ENCODE measurements around the gene IL17REL. TPM values are rescaled to one million over a fixed set of nuclear protein-coding genes. Genes with fewer than 3 reads are reported as not detected.

Gene IL17REL
- total RNA-seq, 1 experiment from 2014 or later: 0.24 TPM

DNA sequence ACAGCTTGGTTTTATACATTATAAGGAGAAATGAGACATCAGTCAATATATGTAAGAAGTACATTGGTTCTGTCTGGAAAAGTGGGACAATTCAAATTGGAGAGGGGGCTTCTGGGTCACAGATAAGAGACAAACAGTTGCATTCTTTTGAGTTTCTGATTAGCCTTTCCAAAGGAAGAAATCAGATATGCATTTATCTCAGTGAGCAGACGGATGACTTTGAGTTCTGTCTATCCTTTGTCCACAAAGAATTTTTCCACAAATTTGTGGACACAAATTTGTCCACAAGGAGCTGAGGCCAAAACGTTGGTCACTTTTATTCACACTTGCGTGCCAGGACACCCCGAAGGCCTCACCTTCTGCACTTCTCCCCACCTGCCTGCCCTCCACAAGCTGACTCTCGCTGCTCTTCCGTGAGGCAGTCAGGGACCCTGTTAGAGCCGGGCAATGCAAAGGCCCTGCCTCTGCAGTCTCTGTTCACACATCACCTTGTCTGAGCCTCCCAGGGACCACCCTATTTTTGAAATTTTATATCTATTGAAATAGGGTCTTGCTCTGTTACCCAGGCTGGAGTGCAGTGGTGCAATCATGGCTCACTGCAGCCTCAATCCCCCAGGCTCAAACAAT, 20.5 kb downstream of the IL17REL start:
- peaks cover 27% of the 10 kb centered on the region for H3K9me3 Mint-ChIP-seq
- DNase-seq (ENCODE audit: low spot score) (no peak), ATAC-seq (no peak)
- H3K27ac Mint-ChIP-seq: no peak overlapping the region
- TF ChIP-seq TEAD4 (CRISPR knock-in tag; IDR thresholded peaks at IDR 0.05) (no peak), ZBTB21 (CRISPR knock-in tag; IDR thresholded peaks at IDR 0.05; ENCODE audit: borderline replicate concordance) (no peak), NR1H2 (CRISPR knock-in tag; IDR thresholded peaks at IDR 0.05) (no peak), JAZF1 (CRISPR knock-in tag; IDR thresholded peaks at IDR 0.05) (no peak), ZNF671 (CRISPR knock-in tag; IDR thresholded peaks at IDR 0.05) (no peak), ZNF423 (CRISPR knock-in tag; IDR thresholded peaks at IDR 0.05) (no peak), RORB (CRISPR knock-in tag; IDR thresholded peaks at IDR 0.05) (no peak), ESRRA (CRISPR knock-in tag; IDR thresholded peaks at IDR 0.05; ENCODE audit: borderline replicate concordance) (no peak)
- TF ChIP-seq, protein P1, sequence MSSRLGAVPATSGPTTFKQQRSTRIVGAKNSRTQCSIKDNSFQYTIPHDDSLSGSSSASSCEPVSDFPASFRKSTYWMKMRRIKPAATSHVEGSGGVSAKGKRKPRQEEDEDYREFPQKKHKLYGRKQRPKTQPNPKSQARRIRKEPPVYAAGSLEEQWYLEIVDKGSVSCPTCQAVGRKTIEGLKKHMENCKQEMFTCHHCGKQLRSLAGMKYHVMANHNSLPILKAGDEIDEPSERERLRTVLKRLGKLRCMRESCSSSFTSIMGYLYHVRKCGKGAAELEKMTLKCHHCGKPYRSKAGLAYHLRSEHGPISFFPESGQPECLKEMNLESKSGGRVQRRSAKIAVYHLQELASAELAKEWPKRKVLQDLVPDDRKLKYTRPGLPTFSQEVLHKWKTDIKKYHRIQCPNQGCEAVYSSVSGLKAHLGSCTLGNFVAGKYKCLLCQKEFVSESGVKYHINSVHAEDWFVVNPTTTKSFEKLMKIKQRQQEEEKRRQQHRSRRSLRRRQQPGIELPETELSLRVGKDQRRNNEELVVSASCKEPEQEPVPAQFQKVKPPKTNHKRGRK (CRISPR knock-in tag; IDR thresholded peaks at IDR 0.05; ENCODE audit: borderline replicate concordance): no peak
- TF ChIP-seq, protein P2, sequence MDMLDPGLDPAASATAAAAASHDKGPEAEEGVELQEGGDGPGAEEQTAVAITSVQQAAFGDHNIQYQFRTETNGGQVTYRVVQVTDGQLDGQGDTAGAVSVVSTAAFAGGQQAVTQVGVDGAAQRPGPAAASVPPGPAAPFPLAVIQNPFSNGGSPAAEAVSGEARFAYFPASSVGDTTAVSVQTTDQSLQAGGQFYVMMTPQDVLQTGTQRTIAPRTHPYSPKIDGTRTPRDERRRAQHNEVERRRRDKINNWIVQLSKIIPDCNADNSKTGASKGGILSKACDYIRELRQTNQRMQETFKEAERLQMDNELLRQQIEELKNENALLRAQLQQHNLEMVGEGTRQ (CRISPR knock-in tag; IDR thresholded peaks at IDR 0.05): no peak
- TF ChIP-seq, protein P3, sequence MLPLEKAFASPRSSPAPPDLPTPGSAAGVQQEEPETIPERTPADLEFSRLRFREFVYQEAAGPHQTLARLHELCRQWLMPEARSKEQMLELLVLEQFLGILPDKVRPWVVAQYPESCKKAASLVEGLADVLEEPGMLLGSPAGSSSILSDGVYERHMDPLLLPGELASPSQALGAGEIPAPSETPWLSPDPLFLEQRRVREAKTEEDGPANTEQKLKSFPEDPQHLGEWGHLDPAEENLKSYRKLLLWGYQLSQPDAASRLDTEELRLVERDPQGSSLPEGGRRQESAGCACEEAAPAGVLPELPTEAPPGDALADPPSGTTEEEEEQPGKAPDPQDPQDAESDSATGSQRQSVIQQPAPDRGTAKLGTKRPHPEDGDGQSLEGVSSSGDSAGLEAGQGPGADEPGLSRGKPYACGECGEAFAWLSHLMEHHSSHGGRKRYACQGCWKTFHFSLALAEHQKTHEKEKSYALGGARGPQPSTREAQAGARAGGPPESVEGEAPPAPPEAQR (CRISPR knock-in tag; IDR thresholded peaks at IDR 0.05): no peak
- TF ChIP-seq, protein P4, sequence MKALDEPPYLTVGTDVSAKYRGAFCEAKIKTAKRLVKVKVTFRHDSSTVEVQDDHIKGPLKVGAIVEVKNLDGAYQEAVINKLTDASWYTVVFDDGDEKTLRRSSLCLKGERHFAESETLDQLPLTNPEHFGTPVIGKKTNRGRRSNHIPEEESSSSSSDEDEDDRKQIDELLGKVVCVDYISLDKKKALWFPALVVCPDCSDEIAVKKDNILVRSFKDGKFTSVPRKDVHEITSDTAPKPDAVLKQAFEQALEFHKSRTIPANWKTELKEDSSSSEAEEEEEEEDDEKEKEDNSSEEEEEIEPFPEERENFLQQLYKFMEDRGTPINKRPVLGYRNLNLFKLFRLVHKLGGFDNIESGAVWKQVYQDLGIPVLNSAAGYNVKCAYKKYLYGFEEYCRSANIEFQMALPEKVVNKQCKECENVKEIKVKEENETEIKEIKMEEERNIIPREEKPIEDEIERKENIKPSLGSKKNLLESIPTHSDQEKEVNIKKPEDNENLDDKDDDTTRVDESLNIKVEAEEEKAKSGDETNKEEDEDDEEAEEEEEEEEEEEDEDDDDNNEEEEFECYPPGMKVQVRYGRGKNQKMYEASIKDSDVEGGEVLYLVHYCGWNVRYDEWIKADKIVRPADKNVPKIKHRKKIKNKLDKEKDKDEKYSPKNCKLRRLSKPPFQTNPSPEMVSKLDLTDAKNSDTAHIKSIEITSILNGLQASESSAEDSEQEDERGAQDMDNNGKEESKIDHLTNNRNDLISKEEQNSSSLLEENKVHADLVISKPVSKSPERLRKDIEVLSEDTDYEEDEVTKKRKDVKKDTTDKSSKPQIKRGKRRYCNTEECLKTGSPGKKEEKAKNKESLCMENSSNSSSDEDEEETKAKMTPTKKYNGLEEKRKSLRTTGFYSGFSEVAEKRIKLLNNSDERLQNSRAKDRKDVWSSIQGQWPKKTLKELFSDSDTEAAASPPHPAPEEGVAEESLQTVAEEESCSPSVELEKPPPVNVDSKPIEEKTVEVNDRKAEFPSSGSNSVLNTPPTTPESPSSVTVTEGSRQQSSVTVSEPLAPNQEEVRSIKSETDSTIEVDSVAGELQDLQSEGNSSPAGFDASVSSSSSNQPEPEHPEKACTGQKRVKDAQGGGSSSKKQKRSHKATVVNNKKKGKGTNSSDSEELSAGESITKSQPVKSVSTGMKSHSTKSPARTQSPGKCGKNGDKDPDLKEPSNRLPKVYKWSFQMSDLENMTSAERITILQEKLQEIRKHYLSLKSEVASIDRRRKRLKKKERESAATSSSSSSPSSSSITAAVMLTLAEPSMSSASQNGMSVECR (CRISPR knock-in tag; IDR thresholded peaks at IDR 0.05; ENCODE audit: borderline replicate concordance): no peak
- TF ChIP-seq, protein P5, sequence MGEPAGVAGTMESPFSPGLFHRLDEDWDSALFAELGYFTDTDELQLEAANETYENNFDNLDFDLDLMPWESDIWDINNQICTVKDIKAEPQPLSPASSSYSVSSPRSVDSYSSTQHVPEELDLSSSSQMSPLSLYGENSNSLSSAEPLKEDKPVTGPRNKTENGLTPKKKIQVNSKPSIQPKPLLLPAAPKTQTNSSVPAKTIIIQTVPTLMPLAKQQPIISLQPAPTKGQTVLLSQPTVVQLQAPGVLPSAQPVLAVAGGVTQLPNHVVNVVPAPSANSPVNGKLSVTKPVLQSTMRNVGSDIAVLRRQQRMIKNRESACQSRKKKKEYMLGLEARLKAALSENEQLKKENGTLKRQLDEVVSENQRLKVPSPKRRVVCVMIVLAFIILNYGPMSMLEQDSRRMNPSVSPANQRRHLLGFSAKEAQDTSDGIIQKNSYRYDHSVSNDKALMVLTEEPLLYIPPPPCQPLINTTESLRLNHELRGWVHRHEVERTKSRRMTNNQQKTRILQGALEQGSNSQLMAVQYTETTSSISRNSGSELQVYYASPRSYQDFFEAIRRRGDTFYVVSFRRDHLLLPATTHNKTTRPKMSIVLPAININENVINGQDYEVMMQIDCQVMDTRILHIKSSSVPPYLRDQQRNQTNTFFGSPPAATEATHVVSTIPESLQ (CRISPR knock-in tag; IDR thresholded peaks at IDR 0.05): no peak
- ChIA-PET CTCF (interaction anchor here (2.2 to 5.5 kb wide), 4 partner anchors 9 to 67 kb away, joined by 7 to 50 read pairs (median 22); no protein-coding TSS in a partner anchor), POLR2A (no interaction called here)
- H3K27me3 Mint-ChIP-seq (ENCODE audit: low read depth): peaks cover 28% of the 10 kb centered on the region
- H3K36me3 Mint-ChIP-seq: peaks cover 18% of the 10 kb centered on the region
- H3K4me3 Mint-ChIP-seq: no peak overlapping the region
- H3K4me1 Mint-ChIP-seq: no peaks in the 10 kb centered on the region

DNA sequence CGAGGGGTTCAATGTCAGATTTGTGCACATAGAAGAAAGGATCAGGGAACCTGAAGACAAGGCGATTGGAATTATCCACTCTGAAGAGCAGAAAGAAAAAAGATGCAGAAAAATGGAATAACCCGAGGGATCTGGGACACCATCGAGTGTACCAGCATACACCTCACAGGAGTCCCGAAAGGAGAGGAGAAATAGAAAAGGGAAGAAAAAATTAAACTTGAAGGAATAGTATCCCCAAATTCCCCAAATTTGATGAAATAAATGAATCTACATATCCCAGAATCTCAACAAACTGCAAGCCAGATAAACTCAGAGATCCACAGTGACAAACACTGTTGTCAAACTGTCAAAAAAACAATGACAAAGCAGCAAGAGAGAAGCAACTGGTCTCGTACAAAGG, 21.4 kb downstream of the IL17REL start:
- H3K4me1 Mint-ChIP-seq: no peaks in the 10 kb centered on the region
- peaks cover 35% of the 10 kb centered on the region for H3K9me3 Mint-ChIP-seq
- peaks cover 34% of the 10 kb centered on the region for H3K27me3 Mint-ChIP-seq (ENCODE audit: low read depth)
- no peak overlapping the region for H3K27ac Mint-ChIP-seq
- CTCF ChIA-PET: no interaction called here
- no peak for DNase-seq (ENCODE audit: low spot score)
- peaks cover 18% of the 10 kb centered on the region for H3K36me3 Mint-ChIP-seq
- ATAC-seq: no peak
- no peak overlapping the region for H3K4me3 Mint-ChIP-seq
- POLR2A ChIA-PET: no interaction called here
- TF ChIP-seq NFE2L1 (CRISPR knock-in tag; IDR thresholded peaks at IDR 0.05): no peak
- no peak for TF ChIP-seq ZNF416 (CRISPR knock-in tag; IDR thresholded peaks at IDR 0.05)
- TF ChIP-seq, protein P6, sequence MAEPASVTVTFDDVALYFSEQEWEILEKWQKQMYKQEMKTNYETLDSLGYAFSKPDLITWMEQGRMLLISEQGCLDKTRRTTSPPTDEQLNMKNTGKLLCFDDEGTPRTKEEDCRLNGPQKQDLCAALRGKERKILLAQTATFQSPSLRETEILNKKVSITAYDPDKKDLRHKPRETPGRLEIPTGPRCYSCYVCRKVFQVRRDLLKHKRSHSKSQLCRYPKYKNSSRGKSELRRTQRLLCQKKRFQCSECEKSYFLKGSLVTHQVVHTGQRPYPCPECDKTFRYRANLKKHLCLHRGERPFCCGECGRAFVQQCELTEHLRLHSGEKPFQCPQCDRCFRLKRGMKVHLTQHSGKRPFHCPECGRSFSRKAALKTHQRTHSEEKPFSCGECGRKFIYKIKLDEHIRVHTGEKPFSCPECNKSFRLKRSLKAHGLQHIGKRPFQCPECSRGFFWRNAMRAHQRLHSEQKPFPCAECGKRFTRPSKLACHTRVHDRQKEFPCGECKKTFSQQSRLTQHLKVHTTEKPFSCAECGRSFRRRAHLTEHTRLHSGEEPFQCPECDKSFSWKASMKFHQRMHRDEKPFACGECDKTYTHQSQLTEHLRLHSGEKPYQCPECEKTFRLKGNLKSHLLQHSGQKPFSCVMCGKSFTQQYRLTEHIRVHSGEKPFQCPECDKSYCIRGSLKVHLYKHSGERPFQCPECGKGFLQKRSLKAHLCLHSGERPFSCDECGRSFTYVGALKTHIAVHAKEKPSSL (CRISPR knock-in tag; conservative IDR thresholded peaks at IDR 0.05): no peak
- no peak for TF ChIP-seq SMAD4 (CRISPR knock-in tag; IDR thresholded peaks at IDR 0.05)
- no peak for TF ChIP-seq CBFB (CRISPR knock-in tag; IDR thresholded peaks at IDR 0.05; ENCODE audit: low read depth)
- TF ChIP-seq, protein P7, sequence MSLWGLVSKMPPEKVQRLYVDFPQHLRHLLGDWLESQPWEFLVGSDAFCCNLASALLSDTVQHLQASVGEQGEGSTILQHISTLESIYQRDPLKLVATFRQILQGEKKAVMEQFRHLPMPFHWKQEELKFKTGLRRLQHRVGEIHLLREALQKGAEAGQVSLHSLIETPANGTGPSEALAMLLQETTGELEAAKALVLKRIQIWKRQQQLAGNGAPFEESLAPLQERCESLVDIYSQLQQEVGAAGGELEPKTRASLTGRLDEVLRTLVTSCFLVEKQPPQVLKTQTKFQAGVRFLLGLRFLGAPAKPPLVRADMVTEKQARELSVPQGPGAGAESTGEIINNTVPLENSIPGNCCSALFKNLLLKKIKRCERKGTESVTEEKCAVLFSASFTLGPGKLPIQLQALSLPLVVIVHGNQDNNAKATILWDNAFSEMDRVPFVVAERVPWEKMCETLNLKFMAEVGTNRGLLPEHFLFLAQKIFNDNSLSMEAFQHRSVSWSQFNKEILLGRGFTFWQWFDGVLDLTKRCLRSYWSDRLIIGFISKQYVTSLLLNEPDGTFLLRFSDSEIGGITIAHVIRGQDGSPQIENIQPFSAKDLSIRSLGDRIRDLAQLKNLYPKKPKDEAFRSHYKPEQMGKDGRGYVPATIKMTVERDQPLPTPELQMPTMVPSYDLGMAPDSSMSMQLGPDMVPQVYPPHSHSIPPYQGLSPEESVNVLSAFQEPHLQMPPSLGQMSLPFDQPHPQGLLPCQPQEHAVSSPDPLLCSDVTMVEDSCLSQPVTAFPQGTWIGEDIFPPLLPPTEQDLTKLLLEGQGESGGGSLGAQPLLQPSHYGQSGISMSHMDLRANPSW (CRISPR knock-in tag; conservative IDR thresholded peaks at IDR 0.05; ENCODE audit: low read depth): no peak
- TF ChIP-seq TCF7 (CRISPR knock-in tag; IDR thresholded peaks at IDR 0.05; ENCODE audit: low read depth): no peak

Measured in WTC11 (cell line).